Sigmoid colon (tissue), 4 donors: ENCODE data around the gene MDH1B.

Experiments
- CTCF ChIP-seq, 4 experiments: fragments of 450-650 bp in 3 of 4; fragments of 200-600 bp in 1 of 4; IDR thresholded peaks; one replicate each; pipeline ENCODE4 v1.5.1; 2016 to 2019; ENCODE audit warnings: antibody characterized with exemption in 4 of 4, mild to moderate bottlenecking in 3 of 4, moderate library complexity in 2 of 4
- POLR2A ChIP-seq, 2 donors: fragments of 450-650 bp; IDR thresholded peaks; one replicate each; pipeline ENCODE4 v1.6.1; 2016; ENCODE audit warnings: antibody characterized with exemption in 2 of 2, mild to moderate bottlenecking in 2 of 2, moderate library complexity in 2 of 2
- POLR2AphosphoS5 ChIP-seq, 4 donors: sonication (generic); formaldehyde crosslinking; IDR thresholded peaks; one replicate each; pipeline ENCODE4 v1.6.1; 2017; ENCODE audit warnings: antibody characterized with exemption in 4 of 4

GRCh38 chr2:206716623-206717022 is 48.5 kb downstream of the MDH1B start:
- no peak for TF ChIP-seq POLR2A (IDR thresholded peaks at IDR 0.05)
- no peak for TF ChIP-seq POLR2AphosphoS5 (IDR thresholded peaks at IDR 0.05)
- TF ChIP-seq CTCF (IDR thresholded peaks at IDR 0.05), result no peak
